K562 (cell line): ENCODE data around the gene HTT-AS. TPM values are rescaled to one million over a fixed set of nuclear protein-coding genes. Genes with fewer than 3 reads are reported as not detected.

Experiments
- ATAC-seq: fragments of 200-7000 bp; cut with Tn5 transposase; 3 replicates; pipeline ENCODE4 v1.9.1; 2020; ENCODE audit warnings: moderate library complexity
- BruUV-seq: library from RNA; stranded (reverse); fragments of 400-500 nt; replicated peaks from 2 replicates; lab custom pipeline; 2021; lab: Mats Ljungman, UMichigan
- CTCF ChIA-PET: fragments of 300-600 bp; formaldehyde crosslinking; extraction: SDS; loops from one replicate; lab custom pipeline; 2021; ENCODE audit warnings: low intra/inter-chr PET ratio; lab: Yijun Ruan, JAX
- POLR2A ChIA-PET: fragments of 300-600, 350-650 bp; sonication (Branson Sonifier 250); formaldehyde crosslinking; extraction: SDS; loops from one replicate; lab custom pipeline; 2021; ENCODE audit warnings: antibody characterized with exemption, inconsistent platforms; lab: Yijun Ruan, JAX
- DNase-seq, 4 experiments: peaks; one replicate each; pipeline versions ENCODE4 v3.0.0 to v3.0.0-alpha.2; 2011 to 2018; ENCODE audit warnings: low spot score in 3 of 4, mixed read lengths in 3 of 4; ENCODE audit errors: extremely low read depth in 1 of 4
- FAIRE-seq: peaks from 2 replicates; lab custom pipeline; 2011; peaks lifted over from hg19 to GRCh38; lab: Jason Lieb, UNC
- H2AFZ ChIP-seq: 2 replicates; pipeline ENCODE4 v1.6.0; 2011; ENCODE audit warnings: low read depth, low read length, control low read depth, inconsistent platforms
- H3K27ac ChIP-seq: fragments of 200-600 bp; 3 replicates; pipeline ENCODE4 v1.8.0; 2011; ENCODE audit warnings: low read depth, mild to moderate bottlenecking, control low read depth, inconsistent platforms, low read length, moderate library complexity, mixed read lengths; ENCODE audit errors: extremely low read depth
- H3K27me3 ChIP-seq, 2 experiments: fragments of 300-600 bp in 1 of 2; 2 replicates in 1 of 2; 3 replicates in 1 of 2; pipeline versions ENCODE4 v1.6.0 to v1.8.0; 2011; ENCODE audit warnings: inconsistent platforms in 2 of 2, low read length in 2 of 2, mild to moderate bottlenecking in 1 of 2, mixed read lengths in 1 of 2, moderate library complexity in 1 of 2; ENCODE audit not compliant: control insufficient read depth in 2 of 2, insufficient read depth in 2 of 2
- H3K36me3 ChIP-seq: fragments of 300-600 bp; 3 replicates; pipeline ENCODE4 v1.8.0; 2011; ENCODE audit warnings: mild to moderate bottlenecking, low read length, inconsistent platforms; ENCODE audit not compliant: control insufficient read depth, insufficient read depth
- H3K4me1 ChIP-seq, 2 experiments: fragments of 200-600 bp in 1 of 2; replicated peaks in 1 of 2; 2 replicates in 1 of 2; 3 replicates in 1 of 2; pipeline versions ENCODE4 v1.5.1 to v1.8.0; 2011; ENCODE audit warnings: inconsistent platforms in 2 of 2, low read length in 2 of 2, mild to moderate bottlenecking in 1 of 2, mixed read lengths in 1 of 2, moderate library complexity in 1 of 2; ENCODE audit not compliant: control insufficient read depth in 2 of 2, insufficient read depth in 2 of 2
- H3K4me2 ChIP-seq: 2 replicates; pipeline ENCODE4 v1.6.1; 2011; ENCODE audit warnings: low read length, control low read depth, inconsistent platforms, mixed read lengths; ENCODE audit not compliant: insufficient read depth
- H3K4me3 ChIP-seq: fragments of 200-600 bp; sonication (generic), shearing (Covaris generic); 2 replicates; pipeline ENCODE4 v1.5.1; 2016; ENCODE audit warnings: control low read depth, inconsistent platforms
- H3K79me2 ChIP-seq: fragments of 200-600 bp; 3 replicates; pipeline ENCODE4 v1.8.0; 2011; ENCODE audit warnings: low read length, inconsistent platforms; ENCODE audit not compliant: control insufficient read depth, insufficient read depth
- H3K9ac ChIP-seq, 2 experiments: 2 replicates each; pipeline versions ENCODE4 v1.6.0 to v1.6.1; 2011; ENCODE audit warnings: low read depth in 2 of 2, low read length in 2 of 2, control low read depth in 1 of 2, inconsistent platforms in 1 of 2, mild to moderate bottlenecking in 1 of 2, mixed read lengths in 1 of 2; ENCODE audit not compliant: insufficient read depth in 1 of 2
- H3K9me1 ChIP-seq: one replicate; pipeline ENCODE4 v1.6.0; 2011; ENCODE audit warnings: inconsistent platforms, mild to moderate bottlenecking, low read length, moderate library complexity; ENCODE audit not compliant: control insufficient read depth, insufficient read depth
- H3K9me3 ChIP-seq: replicated peaks from 2 replicates; pipeline ENCODE4 v1.5.1; 2011; ENCODE audit warnings: low read depth, low read length, inconsistent platforms; ENCODE audit not compliant: control insufficient read depth, insufficient read depth
- H4K20me1 ChIP-seq: replicated peaks from 2 replicates; pipeline ENCODE4 v1.6.1; 2011; ENCODE audit warnings: low read length, inconsistent platforms, mixed read lengths; ENCODE audit not compliant: control insufficient read depth, insufficient read depth
- CBX5 ChIP-seq: IDR thresholded peaks from 2 replicates; pipeline ENCODE4 v1.6.1; 2014; ENCODE audit warnings: low read depth, borderline replicate concordance
- DPF2 ChIP-seq: fragments of 450-650 bp; IDR thresholded peaks from 2 replicates; pipeline ENCODE4 v1.6.1; 2016
- KLF16 ChIP-seq: IDR thresholded peaks from 2 replicates; pipeline ENCODE4 v1.6.1; 2016; ENCODE audit warnings: antibody characterized with exemption
- LEF1 ChIP-seq: fragments of 450-650 bp; IDR thresholded peaks from 2 replicates; pipeline ENCODE4 v1.6.1; 2016; ENCODE audit warnings: mild to moderate bottlenecking
- NFE2L1 ChIP-seq: fragments of 450-650 bp; IDR thresholded peaks from 2 replicates; pipeline ENCODE4 v1.6.1; 2016; ENCODE audit warnings: missing genetic modification characterization, low read depth, mild to moderate bottlenecking, missing compliant biosample characterization, moderate library complexity, borderline replicate concordance
- RFX7 ChIP-seq: fragments of 250-450 bp; sonication (Bioruptor Pico); IDR thresholded peaks from 2 replicates; pipeline ENCODE4 v1.5.1; 2021; ENCODE audit warnings: mild to moderate bottlenecking
- SIN3B ChIP-seq: fragments of 450-650 bp; IDR thresholded peaks from 2 replicates; pipeline ENCODE4 v1.6.1; 2017; ENCODE audit warnings: low read depth, mild to moderate bottlenecking, moderate library complexity
- SMARCA4 ChIP-seq: fragments of 450-650 bp; IDR thresholded peaks from 2 replicates; pipeline ENCODE4 v1.6.1; 2016
- TBL1XR1 ChIP-seq, 2 experiments: IDR thresholded peaks; 2 replicates each; pipeline ENCODE4 v1.6.1; 2012; ENCODE audit warnings: improper control_type of control experiment in 2 of 2, low read length in 2 of 2, mild to moderate bottlenecking in 1 of 2
- ZFPM2 ChIP-seq: fragments of 250-450 bp; sonication (Bioruptor Pico); IDR thresholded peaks from 2 replicates; pipeline ENCODE4 v1.5.1; 2022; ENCODE audit warnings: mild to moderate bottlenecking
- ZNF175 ChIP-seq: fragments of 200-800 bp; sonication (Bioruptor generic); IDR thresholded peaks from 2 replicates; pipeline ENCODE4 v1.6.1; 2016; ENCODE audit warnings: low read depth, mild to moderate bottlenecking, missing genetic modification characterization, missing compliant biosample characterization
- ZNF778 ChIP-seq: fragments of 450-650 bp; formaldehyde crosslinking; IDR thresholded peaks from 2 replicates; pipeline ENCODE4 v1.4.0; 2020; ENCODE audit warnings: mild to moderate bottlenecking, moderate library complexity
- WGBS: fragments of 100-300 bp; shearing (Covaris generic); methylation state at CpG from one replicate; pipeline ENCODE4 v1.1.6; 2016; ENCODE audit warnings: low coverage, mixed read lengths; ENCODE audit not compliant: insufficient coverage; ENCODE audit errors: missing lambda C conversion rate; 5-methylcytosine and 5-hydroxymethylcytosine counted together
- in situ Hi-C: fragments of 300-500 bp; cut with MboI; formaldehyde crosslinking; loops from 4 replicates; pipeline ENCODE4 v1.15.0; 2018; ENCODE audit warnings: inconsistent platforms, mixed read lengths
- intact Hi-C: fragments of 100-400 bp; cut with micrococcal nuclease; formaldehyde crosslinking; loops from 2 replicates; pipeline ENCODE4 v1.14.2; 2022
- polyA plus RNA-seq, 8 experiments: library from polyadenylated mRNA; depleted of rRNA in 4 of 8; stranded (reverse) in 5 of 8; unstranded in 3 of 8; fragments of >200 nt; fragmentation: Nextera tagmentation in 2 of 8; fragmentation: Illumina TruSeq in 1 of 8; extraction: Ambion mirVana in 2 of 8; extraction: Trizol in 1 of 8; gene quantifications; 2 replicates each; pipeline versions ENCODE4 v1.2.1 to v1.2.3, GENCODE V29; 2011 to 2014; ENCODE audit warnings: inconsistent platforms in 1 of 8, missing spikeins in 1 of 8
- total RNA-seq, 7 experiments: library from RNA; depleted of rRNA in 6 of 7; stranded (reverse); fragments of >200 nt in 6 of 7; fragmentation: Illumina TruSeq in 2 of 7; extraction: Trizol in 2 of 7; gene quantifications; 2 replicates each; pipeline versions ENCODE4 v1.2.1 to v1.2.3, GENCODE V29; 2011 to 2021; ENCODE audit warnings: low replicate concordance in 1 of 7
- TF ChIP-seq, protein P1 (sequence below), 2 experiments: IDR thresholded peaks; 2 replicates each; pipeline ENCODE4 v1.6.1; 2012; ENCODE audit warnings: improper control_type of control experiment in 2 of 2, low read depth in 2 of 2, low read length in 2 of 2, borderline replicate concordance in 1 of 2
- TF ChIP-seq, protein P2 (sequence below), 3 experiments: fragments of 200-800 bp in 1 of 3; fragments of 250-450 bp in 1 of 3; fragments of 450-650 bp in 1 of 3; sonication (Bioruptor Pico) in 1 of 3; sonication (Bioruptor generic) in 1 of 3; formaldehyde crosslinking in 1 of 3; IDR thresholded peaks; 2 replicates each; pipeline versions ENCODE4 v1.6.1 to v1.8.0; 2016 to 2022; ENCODE audit warnings: mild to moderate bottlenecking in 2 of 3, missing genetic modification characterization in 2 of 3, missing compliant biosample characterization in 1 of 3, moderate library complexity in 1 of 3

HTT-AS gene
- total and polyA plus RNA-seq, 9 of the 15 experiments (the other 6 are each of a cell fraction or from before 2014, with no cell fraction given): not detected

DNA sequence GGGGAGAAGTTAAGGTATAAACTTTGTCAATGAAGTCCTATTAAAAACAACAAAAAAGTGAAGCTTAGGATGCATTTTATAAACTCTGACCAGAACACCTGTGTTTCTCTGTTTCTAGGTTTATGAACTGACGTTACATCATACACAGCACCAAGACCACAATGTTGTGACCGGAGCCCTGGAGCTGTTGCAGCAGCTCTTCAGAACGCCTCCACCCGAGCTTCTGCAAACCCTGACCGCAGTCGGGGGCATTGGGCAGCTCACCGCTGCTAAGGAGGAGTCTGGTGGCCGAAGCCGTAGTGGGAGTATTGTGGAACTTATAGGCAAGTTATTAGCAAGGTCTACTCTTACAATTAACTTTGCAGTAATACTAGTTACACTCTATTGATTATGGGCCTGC lies 46.8 kb upstream of the HTT-AS start:
- peaks cover 22% of the 10 kb centered on the region; the same call in 2 of the 3 replicates for H3K36me3 ChIP-seq
- ATAC-seq: no peak
- in situ Hi-C loops: no loop called here

More for the DNA sequence above, 46.8 kb upstream of the HTT-AS start:
- H3K4me2 ChIP-seq: no peak overlapping the region
- H3K9ac ChIP-seq: no peak overlapping the region
- intact Hi-C loops: no loop called here
- no peak overlapping the region for H3K4me3 ChIP-seq
- DNase-seq: no peak
- no peaks in the 10 kb centered on the region for H3K27me3 ChIP-seq
- TF ChIP-seq ZFPM2 (CRISPR knock-in tag) (no peak), SIN3B (no peak), SMARCA4 (no peak), ZNF778 (no peak), LEF1 (no peak), DPF2 (no peak), KLF16 (no peak), TBL1XR1 (IDR thresholded peaks at IDR 0.05; ENCODE audit: low read length in 2 of 2) (no peak), ZNF175 (CRISPR knock-in tag) (no peak), RFX7 (no peak), NFE2L1 (no peak), CBX5 (no peak)
- TF ChIP-seq, protein P1, sequence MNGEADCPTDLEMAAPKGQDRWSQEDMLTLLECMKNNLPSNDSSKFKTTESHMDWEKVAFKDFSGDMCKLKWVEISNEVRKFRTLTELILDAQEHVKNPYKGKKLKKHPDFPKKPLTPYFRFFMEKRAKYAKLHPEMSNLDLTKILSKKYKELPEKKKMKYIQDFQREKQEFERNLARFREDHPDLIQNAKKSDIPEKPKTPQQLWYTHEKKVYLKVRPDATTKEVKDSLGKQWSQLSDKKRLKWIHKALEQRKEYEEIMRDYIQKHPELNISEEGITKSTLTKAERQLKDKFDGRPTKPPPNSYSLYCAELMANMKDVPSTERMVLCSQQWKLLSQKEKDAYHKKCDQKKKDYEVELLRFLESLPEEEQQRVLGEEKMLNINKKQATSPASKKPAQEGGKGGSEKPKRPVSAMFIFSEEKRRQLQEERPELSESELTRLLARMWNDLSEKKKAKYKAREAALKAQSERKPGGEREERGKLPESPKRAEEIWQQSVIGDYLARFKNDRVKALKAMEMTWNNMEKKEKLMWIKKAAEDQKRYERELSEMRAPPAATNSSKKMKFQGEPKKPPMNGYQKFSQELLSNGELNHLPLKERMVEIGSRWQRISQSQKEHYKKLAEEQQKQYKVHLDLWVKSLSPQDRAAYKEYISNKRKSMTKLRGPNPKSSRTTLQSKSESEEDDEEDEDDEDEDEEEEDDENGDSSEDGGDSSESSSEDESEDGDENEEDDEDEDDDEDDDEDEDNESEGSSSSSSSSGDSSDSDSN (IDR thresholded peaks at IDR 0.05; ENCODE audit: borderline replicate concordance in 1 of 2, low read depth in 2 of 2, low read length in 2 of 2): no peak
- TF ChIP-seq, protein P2, sequence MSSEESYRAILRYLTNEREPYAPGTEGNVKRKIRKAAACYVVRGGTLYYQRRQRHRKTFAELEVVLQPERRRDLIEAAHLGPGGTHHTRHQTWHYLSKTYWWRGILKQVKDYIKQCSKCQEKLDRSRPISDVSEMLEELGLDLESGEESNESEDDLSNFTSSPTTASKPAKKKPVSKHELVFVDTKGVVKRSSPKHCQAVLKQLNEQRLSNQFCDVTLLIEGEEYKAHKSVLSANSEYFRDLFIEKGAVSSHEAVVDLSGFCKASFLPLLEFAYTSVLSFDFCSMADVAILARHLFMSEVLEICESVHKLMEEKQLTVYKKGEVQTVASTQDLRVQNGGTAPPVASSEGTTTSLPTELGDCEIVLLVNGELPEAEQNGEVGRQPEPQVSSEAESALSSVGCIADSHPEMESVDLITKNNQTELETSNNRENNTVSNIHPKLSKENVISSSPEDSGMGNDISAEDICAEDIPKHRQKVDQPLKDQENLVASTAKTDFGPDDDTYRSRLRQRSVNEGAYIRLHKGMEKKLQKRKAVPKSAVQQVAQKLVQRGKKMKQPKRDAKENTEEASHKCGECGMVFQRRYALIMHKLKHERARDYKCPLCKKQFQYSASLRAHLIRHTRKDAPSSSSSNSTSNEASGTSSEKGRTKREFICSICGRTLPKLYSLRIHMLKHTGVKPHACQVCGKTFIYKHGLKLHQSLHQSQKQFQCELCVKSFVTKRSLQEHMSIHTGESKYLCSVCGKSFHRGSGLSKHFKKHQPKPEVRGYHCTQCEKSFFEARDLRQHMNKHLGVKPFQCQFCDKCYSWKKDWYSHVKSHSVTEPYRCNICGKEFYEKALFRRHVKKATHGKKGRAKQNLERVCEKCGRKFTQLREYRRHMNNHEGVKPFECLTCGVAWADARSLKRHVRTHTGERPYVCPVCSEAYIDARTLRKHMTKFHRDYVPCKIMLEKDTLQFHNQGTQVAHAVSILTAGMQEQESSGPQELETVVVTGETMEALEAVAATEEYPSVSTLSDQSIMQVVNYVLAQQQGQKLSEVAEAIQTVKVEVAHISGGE (CRISPR knock-in tag; IDR thresholded peaks at IDR 0.05): no peak
- POLR2A ChIA-PET: no interaction called here
- no peak for FAIRE-seq
- H3K9me3 ChIP-seq: no peaks in the 10 kb centered on the region
- no TSS peak for BruUV-seq
- no peaks in the 10 kb centered on the region for H4K20me1 ChIP-seq
- CTCF ChIA-PET: no interaction called here
- H3K27ac ChIP-seq: no peak overlapping the region
- H3K9me1 ChIP-seq: peaks cover 3% of the 10 kb centered on the region
- no peaks in the 10 kb centered on the region for H3K4me1 ChIP-seq
- no peak overlapping the region for H2AFZ ChIP-seq
- WGBS: 98% methylated on average over 9 of the region's 9 CpGs
- no peaks in the 10 kb centered on the region for H3K79me2 ChIP-seq
